SK-N-SH treated with all-trans-retinoic acid at 6 μM for 48 hours (cell line): ENCODE measurements around the gene CHORDC1.

ENCODE experiments used
- ATAC-seq: fragments of 200-7000 bp; cut with Tn5 transposase; 3 replicates; pipeline ENCODE4 v1.9.1; 2020; ENCODE audit warnings: mild to moderate bottlenecking, moderate library complexity
- ARNTL ChIP-seq: fragments of 450-650 bp; formaldehyde crosslinking; IDR thresholded peaks from 2 replicates; pipeline ENCODE4 v1.5.0; 2020; ENCODE audit warnings: low read depth, mild to moderate bottlenecking, moderate library complexity, borderline replicate concordance
- CSDC2 ChIP-seq: fragments of 250-450 bp; sonication (Bioruptor Pico); IDR thresholded peaks from 2 replicates; pipeline ENCODE4 v1.5.0; 2020; ENCODE audit warnings: mild to moderate bottlenecking, moderate library complexity
- ESRRG ChIP-seq: fragments of 250-450 bp; sonication (Bioruptor Pico); IDR thresholded peaks from 2 replicates; pipeline ENCODE4 v1.6.1; 2021; ENCODE audit warnings: mild to moderate bottlenecking
- ISL1 ChIP-seq: fragments of 250-450 bp; sonication (Bioruptor Pico); IDR thresholded peaks from 2 replicates; pipeline ENCODE4 v2.1.2; 2022; ENCODE audit warnings: mild to moderate bottlenecking, moderate library complexity
- OSR1 ChIP-seq: fragments of 250-450 bp; sonication (Bioruptor Pico); IDR thresholded peaks from 2 replicates; pipeline ENCODE4 v1.8.0; 2022; ENCODE audit warnings: moderate library complexity, mild to moderate bottlenecking, inconsistent platforms
- PATZ1 ChIP-seq: fragments of 250-450 bp; sonication (Bioruptor Pico); IDR thresholded peaks from 2 replicates; pipeline ENCODE4 v1.8.0; 2020; ENCODE audit warnings: mild to moderate bottlenecking, moderate library complexity, borderline replicate concordance
- PPARA ChIP-seq: fragments of 250-450 bp; sonication (Bioruptor Pico); IDR thresholded peaks from 2 replicates; pipeline ENCODE4 v1.5.0; 2020; ENCODE audit warnings: mild to moderate bottlenecking, borderline replicate concordance
- SNAI2 ChIP-seq: fragments of 250-450 bp; sonication (Bioruptor Pico); IDR thresholded peaks from 2 replicates; pipeline ENCODE4 v1.5.0; 2020; ENCODE audit warnings: mild to moderate bottlenecking, moderate library complexity
- TCF4 ChIP-seq: fragments of 250-450 bp; sonication (Bioruptor Pico); IDR thresholded peaks from 2 replicates; pipeline ENCODE4 v1.8.0; 2021; ENCODE audit warnings: mild to moderate bottlenecking, moderate library complexity, borderline replicate concordance
- TOX ChIP-seq: fragments of 250-450 bp; sonication (Bioruptor Pico); IDR thresholded peaks from 2 replicates; pipeline ENCODE4 v1.8.0; 2021; ENCODE audit warnings: mild to moderate bottlenecking, moderate library complexity, borderline replicate concordance
- TSHZ2 ChIP-seq: fragments of 250-450 bp; sonication (Bioruptor Pico); IDR thresholded peaks from 2 replicates; pipeline ENCODE4 v1.5.0; 2020; ENCODE audit warnings: mild to moderate bottlenecking, moderate library complexity
- ZC3H10 ChIP-seq: fragments of 250-450 bp; sonication (Bioruptor Pico); IDR thresholded peaks from 2 replicates; pipeline ENCODE4 v1.5.1; 2021; ENCODE audit warnings: mild to moderate bottlenecking, moderate library complexity
- ZFP3 ChIP-seq: fragments of 250-450 bp; sonication (Bioruptor Pico); IDR thresholded peaks from 2 replicates; pipeline ENCODE4 v1.5.0; 2020; ENCODE audit warnings: mild to moderate bottlenecking, moderate library complexity
- ZFP30 ChIP-seq: fragments of 450-650 bp; formaldehyde crosslinking; IDR thresholded peaks from 2 replicates; pipeline ENCODE4 v1.5.0; 2022; ENCODE audit warnings: mild to moderate bottlenecking, moderate library complexity
- ZNF565 ChIP-seq: fragments of 450-650 bp; formaldehyde crosslinking; conservative IDR thresholded peaks from 2 replicates; pipeline ENCODE4 v1.5.0; 2020; ENCODE audit warnings: low read depth, mild to moderate bottlenecking, moderate library complexity
- ZNF70 ChIP-seq: fragments of 450-650 bp; formaldehyde crosslinking; IDR thresholded peaks from 2 replicates; pipeline ENCODE4 v1.5.0; 2020; ENCODE audit warnings: mild to moderate bottlenecking, moderate library complexity
- ZNF8 ChIP-seq: fragments of 450-650 bp; formaldehyde crosslinking; IDR thresholded peaks from 2 replicates; pipeline ENCODE4 v1.5.0; 2020; ENCODE audit warnings: mild to moderate bottlenecking, moderate library complexity
- TF ChIP-seq, protein P1 (sequence below): fragments of 250-450 bp; sonication (Bioruptor Pico); IDR thresholded peaks from 2 replicates; pipeline ENCODE4 v1.5.1; 2020; ENCODE audit warnings: low read depth, mild to moderate bottlenecking, moderate library complexity
- TF ChIP-seq, protein P2 (sequence below): fragments of 250-450 bp; sonication (Bioruptor Pico); IDR thresholded peaks from 2 replicates; pipeline ENCODE4 v1.8.0; 2021; ENCODE audit warnings: low read depth, mild to moderate bottlenecking, moderate library complexity, borderline replicate concordance
- TF ChIP-seq, protein P3 (sequence below): fragments of 250-450 bp; sonication (Bioruptor Pico); IDR thresholded peaks from 2 replicates; pipeline ENCODE4 v1.5.1; 2021; ENCODE audit warnings: mild to moderate bottlenecking, moderate library complexity

CHORDC1 gene

GRCh38 chr11:90251599-90251998, 28.8 kb upstream of the CHORDC1 start:
- TF ChIP-seq ZFP30 (CRISPR knock-in tag): no peak
- TF ChIP-seq ZNF565: no peak
- no peak for TF ChIP-seq PATZ1 (CRISPR knock-in tag)
- no peak for TF ChIP-seq ZNF70
- no peak for TF ChIP-seq CSDC2 (CRISPR knock-in tag)
- no peak for TF ChIP-seq PPARA (CRISPR knock-in tag)
- no peak for TF ChIP-seq ZNF8 (CRISPR knock-in tag)
- TF ChIP-seq ISL1 (CRISPR knock-in tag): no peak
- TF ChIP-seq ESRRG (CRISPR knock-in tag): no peak
- TF ChIP-seq SNAI2 (CRISPR knock-in tag): no peak
- no peak for TF ChIP-seq TSHZ2 (CRISPR knock-in tag)
- TF ChIP-seq, all 23 proteins: peak for 0
- no peak for ATAC-seq

DNA sequence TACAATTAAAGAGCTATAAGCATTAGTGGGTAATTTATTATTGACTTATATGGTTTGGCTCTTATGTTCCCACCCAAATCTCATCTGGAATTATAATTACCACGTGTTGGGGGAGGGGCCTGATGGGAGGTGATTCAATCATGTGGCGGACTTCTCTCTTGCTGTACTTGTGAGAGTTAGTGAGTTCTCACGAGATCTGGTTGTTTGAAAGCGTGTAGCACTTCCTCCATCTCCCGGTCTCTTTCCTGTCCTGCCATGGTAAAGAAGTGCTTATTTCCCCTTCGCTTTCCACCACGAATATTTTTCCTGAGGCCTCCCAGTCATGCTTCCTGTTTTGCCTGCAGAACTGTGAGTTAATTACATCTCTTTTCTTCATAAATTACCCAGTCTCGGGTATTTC, 28.1 kb upstream of the CHORDC1 start:
- TF ChIP-seq CSDC2 (CRISPR knock-in tag) (no peak), ARNTL (CRISPR knock-in tag) (no peak)
- TF ChIP-seq, all 23 proteins: peak for 0

DNA sequence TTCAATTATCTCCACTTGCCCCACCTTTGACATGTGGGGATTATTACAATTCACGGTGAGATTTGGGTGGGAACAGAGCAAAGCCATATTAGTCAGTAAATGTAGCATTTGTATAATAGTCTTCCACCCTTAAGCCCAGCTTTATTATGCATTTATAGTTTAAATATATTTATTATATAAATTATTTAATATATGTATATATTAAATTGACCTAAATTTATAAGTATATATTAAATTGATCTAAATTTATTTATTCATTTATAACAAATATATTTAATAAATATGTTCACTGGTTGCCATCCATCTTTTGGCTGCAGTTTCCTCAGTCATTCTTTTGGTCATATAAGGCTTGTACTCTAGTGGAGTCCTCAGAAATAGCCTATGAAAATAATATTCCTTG, 23.6 kb upstream of the CHORDC1 start:
- no peak for ATAC-seq

More for the DNA sequence above, 28.1 kb upstream of the CHORDC1 start:
- ATAC-seq: no peak

GRCh38 chr11:90243534-90243933, 20.7 kb upstream of the CHORDC1 start:
- TF ChIP-seq, protein P1, sequence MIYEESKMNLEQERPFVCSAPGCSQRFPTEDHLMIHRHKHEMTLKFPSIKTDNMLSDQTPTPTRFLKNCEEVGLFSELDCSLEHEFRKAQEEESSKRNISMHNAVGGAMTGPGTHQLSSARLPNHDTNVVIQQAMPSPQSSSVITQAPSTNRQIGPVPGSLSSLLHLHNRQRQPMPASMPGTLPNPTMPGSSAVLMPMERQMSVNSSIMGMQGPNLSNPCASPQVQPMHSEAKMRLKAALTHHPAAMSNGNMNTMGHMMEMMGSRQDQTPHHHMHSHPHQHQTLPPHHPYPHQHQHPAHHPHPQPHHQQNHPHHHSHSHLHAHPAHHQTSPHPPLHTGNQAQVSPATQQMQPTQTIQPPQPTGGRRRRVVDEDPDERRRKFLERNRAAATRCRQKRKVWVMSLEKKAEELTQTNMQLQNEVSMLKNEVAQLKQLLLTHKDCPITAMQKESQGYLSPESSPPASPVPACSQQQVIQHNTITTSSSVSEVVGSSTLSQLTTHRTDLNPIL (CRISPR knock-in tag): no peak
- TF ChIP-seq ZFP30 (CRISPR knock-in tag): no peak
- no peak for TF ChIP-seq ZFP3 (CRISPR knock-in tag)
- TF ChIP-seq, protein P2, sequence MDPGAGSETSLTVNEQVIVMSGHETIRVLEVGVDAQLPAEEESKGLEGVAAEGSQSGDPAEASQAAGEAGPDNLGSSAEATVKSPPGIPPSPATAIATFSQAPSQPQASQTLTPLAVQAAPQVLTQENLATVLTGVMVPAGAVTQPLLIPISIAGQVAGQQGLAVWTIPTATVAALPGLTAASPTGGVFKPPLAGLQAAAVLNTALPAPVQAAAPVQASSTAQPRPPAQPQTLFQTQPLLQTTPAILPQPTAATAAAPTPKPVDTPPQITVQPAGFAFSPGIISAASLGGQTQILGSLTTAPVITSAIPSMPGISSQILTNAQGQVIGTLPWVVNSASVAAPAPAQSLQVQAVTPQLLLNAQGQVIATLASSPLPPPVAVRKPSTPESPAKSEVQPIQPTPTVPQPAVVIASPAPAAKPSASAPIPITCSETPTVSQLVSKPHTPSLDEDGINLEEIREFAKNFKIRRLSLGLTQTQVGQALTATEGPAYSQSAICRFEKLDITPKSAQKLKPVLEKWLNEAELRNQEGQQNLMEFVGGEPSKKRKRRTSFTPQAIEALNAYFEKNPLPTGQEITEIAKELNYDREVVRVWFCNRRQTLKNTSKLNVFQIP (CRISPR knock-in tag): no peak
- ATAC-seq: no peak

More for the DNA sequence above, 23.6 kb upstream of the CHORDC1 start:
- no peak for TF ChIP-seq ARNTL (CRISPR knock-in tag)

GRCh38 chr11:90242894-90243416, 20.1 kb upstream of the CHORDC1 start:
- no peak for ATAC-seq
- TF ChIP-seq ZC3H10 (CRISPR knock-in tag): no peak
- no peak for TF ChIP-seq PATZ1 (CRISPR knock-in tag)
- TF ChIP-seq, protein P3, sequence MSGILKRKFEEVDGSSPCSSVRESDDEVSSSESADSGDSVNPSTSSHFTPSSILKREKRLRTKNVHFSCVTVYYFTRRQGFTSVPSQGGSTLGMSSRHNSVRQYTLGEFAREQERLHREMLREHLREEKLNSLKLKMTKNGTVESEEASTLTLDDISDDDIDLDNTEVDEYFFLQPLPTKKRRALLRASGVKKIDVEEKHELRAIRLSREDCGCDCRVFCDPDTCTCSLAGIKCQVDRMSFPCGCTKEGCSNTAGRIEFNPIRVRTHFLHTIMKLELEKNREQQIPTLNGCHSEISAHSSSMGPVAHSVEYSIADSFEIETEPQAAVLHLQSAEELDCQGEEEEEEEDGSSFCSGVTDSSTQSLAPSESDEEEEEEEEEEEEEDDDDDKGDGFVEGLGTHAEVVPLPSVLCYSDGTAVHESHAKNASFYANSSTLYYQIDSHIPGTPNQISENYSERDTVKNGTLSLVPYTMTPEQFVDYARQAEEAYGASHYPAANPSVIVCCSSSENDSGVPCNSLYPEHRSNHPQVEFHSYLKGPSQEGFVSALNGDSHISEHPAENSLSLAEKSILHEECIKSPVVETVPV (CRISPR knock-in tag): no peak
- TF ChIP-seq ZNF8 (CRISPR knock-in tag): no peak
- no peak for TF ChIP-seq SNAI2 (CRISPR knock-in tag)
- TF ChIP-seq OSR1 (CRISPR knock-in tag): no peak
- TF ChIP-seq TCF4 (CRISPR knock-in tag): no peak
- TF ChIP-seq TOX (CRISPR knock-in tag): no peak
- no peak for TF ChIP-seq ARNTL (CRISPR knock-in tag)
- TF ChIP-seq PPARA (CRISPR knock-in tag): no peak
- no peak for TF ChIP-seq ZNF565
- no peak for TF ChIP-seq TSHZ2 (CRISPR knock-in tag)
